ENCODE measurements around the gene ARAF.

GRCh38 chrX:47523713-47524166, 37.3 kb upstream of the ARAF start:
- TF ChIP-seq EZH2 (IDR thresholded peaks at IDR 0.05; ENCODE audit: low read length, missing control alignments): no peak
- no peak for TF ChIP-seq CTCF (conservative IDR thresholded peaks at IDR 0.05 in 1 of 2, IDR thresholded peaks at IDR 0.05 in 1 of 2; ENCODE audit: low read depth in 1 of 2, low read length in 2 of 2)

All from fibroblast of lung (primary cell).